Measurements from ENCODE around the gene TAF1C.

- TF ChIP-seq CTCF (conservative IDR thresholded peaks at IDR 0.05) (no peak), ZFX (IDR thresholded peaks at IDR 0.05) (no peak)
Observed at GRCh38 chr16:84209989-84210388, 23.1 kb upstream of the TAF1C start.
